HEK293T (cell line): ENCODE measurements around the gene IL23A.

Experiments used
- CTCF ChIA-PET: fragments of 350-600 bp; formaldehyde crosslinking; extraction: SDS; loops from one replicate; lab custom pipeline; 2021; ENCODE audit warnings: antibody characterized with exemption, inconsistent platforms; lab: Yijun Ruan, JAX
- POLR2A ChIA-PET: fragments of 350-600 bp; formaldehyde crosslinking; extraction: SDS; loops from one replicate; lab custom pipeline; 2020; ENCODE audit warnings: antibody characterized with exemption, inconsistent platforms; lab: Yijun Ruan, JAX
- DNase-seq: peaks from one replicate; pipeline ENCODE4 v3.0.0; 2012; ENCODE audit warnings: mixed read lengths; ENCODE audit errors: extremely low spot score
- ARNT ChIP-seq: fragments of 450-650 bp; IDR thresholded peaks from 2 replicates; pipeline ENCODE4 v1.6.1; 2017; ENCODE audit warnings: mild to moderate bottlenecking
- BHLHE40 ChIP-seq: fragments of 450-650 bp; IDR thresholded peaks from 2 replicates; pipeline ENCODE4 v1.6.1; 2016; ENCODE audit warnings: mild to moderate bottlenecking, moderate library complexity, borderline replicate concordance
- CTBP1 ChIP-seq: fragments of 450-650 bp; IDR thresholded peaks from 2 replicates; pipeline ENCODE4 v1.6.1; 2016; ENCODE audit warnings: borderline replicate concordance
- ELF4 ChIP-seq: fragments of 450-650 bp; IDR thresholded peaks from 2 replicates; pipeline ENCODE4 v1.6.1; 2017; ENCODE audit warnings: antibody characterized with exemption
- FOXA1 ChIP-seq: fragments of 450-650 bp; IDR thresholded peaks from 2 replicates; pipeline ENCODE4 v1.6.1; 2016; ENCODE audit warnings: mild to moderate bottlenecking
- FOXK2 ChIP-seq: fragments of 450-650 bp; IDR thresholded peaks from 2 replicates; pipeline ENCODE4 v1.6.1; 2016; ENCODE audit warnings: mild to moderate bottlenecking
- FOXM1 ChIP-seq: fragments of 450-650 bp; IDR thresholded peaks from 2 replicates; pipeline ENCODE4 v1.6.1; 2017; ENCODE audit warnings: mild to moderate bottlenecking, borderline replicate concordance
- HDGF ChIP-seq: fragments of 450-650 bp; IDR thresholded peaks from 2 replicates; pipeline ENCODE4 v1.6.1; 2017; ENCODE audit warnings: antibody characterized with exemption, borderline replicate concordance
- L3MBTL2 ChIP-seq: fragments of 450-650 bp; conservative IDR thresholded peaks from 2 replicates; pipeline ENCODE4 v1.6.1; 2016; ENCODE audit warnings: mild to moderate bottlenecking
- LEF1 ChIP-seq: fragments of 450-650 bp; IDR thresholded peaks from 2 replicates; pipeline ENCODE4 v1.6.1; 2017; ENCODE audit warnings: mild to moderate bottlenecking, borderline replicate concordance
- NFRKB ChIP-seq: fragments of 450-650 bp; IDR thresholded peaks from 2 replicates; pipeline ENCODE4 v1.6.1; 2016; ENCODE audit warnings: mild to moderate bottlenecking, moderate library complexity
- SP1 ChIP-seq: fragments of 450-650 bp; IDR thresholded peaks from 2 replicates; pipeline ENCODE4 v1.6.1; 2017
- SUZ12 ChIP-seq: fragments of 450-650 bp; IDR thresholded peaks from 2 replicates; pipeline ENCODE4 v1.6.1; 2016; ENCODE audit warnings: mild to moderate bottlenecking
- TARDBP ChIP-seq: fragments of 450-650 bp; IDR thresholded peaks from 2 replicates; pipeline ENCODE4 v1.6.1; 2016
- ZNF384 ChIP-seq: fragments of 450-650 bp; IDR thresholded peaks from 2 replicates; pipeline ENCODE4 v1.6.1; 2016
- TF ChIP-seq, protein P1 (sequence below): fragments of 450-650 bp; IDR thresholded peaks from 2 replicates; pipeline ENCODE4 v1.6.1; 2016

The IL23A gene

DNA sequence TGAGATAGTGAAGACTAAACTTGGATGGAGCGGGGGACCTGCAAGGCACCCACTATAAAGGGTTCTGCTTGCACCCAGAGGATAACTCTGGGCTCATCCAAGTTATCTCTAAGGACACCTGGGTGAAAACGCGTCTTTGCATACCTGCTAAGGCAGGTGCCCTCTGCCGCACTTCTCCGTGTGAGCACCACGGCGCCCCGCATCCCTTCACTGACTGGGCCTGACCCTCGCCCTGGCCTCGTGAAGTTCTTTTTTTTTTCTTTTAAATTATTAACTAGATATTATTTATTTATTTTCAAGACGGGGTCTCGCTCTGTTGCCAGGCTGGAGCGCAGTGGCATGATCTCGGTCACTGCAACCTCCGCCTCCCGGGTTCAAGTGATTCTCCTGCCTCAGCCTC, 43.9 kb downstream of the IL23A start:
- TF ChIP-seq FOXK2 (no peak), ARNT (no peak), NFRKB (no peak), SP1 (no peak), FOXA1 (no peak), ZNF384 (no peak), LEF1 (no peak), CTBP1 (no peak), TARDBP (no peak), ELF4 (no peak)
- POLR2A ChIA-PET = interaction anchor here (1.1 to 1.5 kb wide), 5 partner anchors 22 to 66 kb away, joined by 3 to 6 read pairs (median 4); partner anchors contain the start of genes PAN2, STAT2 and TIMELESS
- CTCF ChIA-PET = no interaction called here
- DNase-seq = no peak

- TF ChIP-seq SP1 (no peak), ARNT (no peak), ZNF384 (no peak), ELF4 (no peak), NFRKB (no peak), HDGF (no peak), SUZ12 (no peak), LEF1 (no peak), FOXK2 (no peak), FOXM1 (no peak), CTBP1 (no peak), BHLHE40 (no peak), L3MBTL2 (no peak), TARDBP (no peak), FOXA1 (no peak)
- TF ChIP-seq, protein P1, sequence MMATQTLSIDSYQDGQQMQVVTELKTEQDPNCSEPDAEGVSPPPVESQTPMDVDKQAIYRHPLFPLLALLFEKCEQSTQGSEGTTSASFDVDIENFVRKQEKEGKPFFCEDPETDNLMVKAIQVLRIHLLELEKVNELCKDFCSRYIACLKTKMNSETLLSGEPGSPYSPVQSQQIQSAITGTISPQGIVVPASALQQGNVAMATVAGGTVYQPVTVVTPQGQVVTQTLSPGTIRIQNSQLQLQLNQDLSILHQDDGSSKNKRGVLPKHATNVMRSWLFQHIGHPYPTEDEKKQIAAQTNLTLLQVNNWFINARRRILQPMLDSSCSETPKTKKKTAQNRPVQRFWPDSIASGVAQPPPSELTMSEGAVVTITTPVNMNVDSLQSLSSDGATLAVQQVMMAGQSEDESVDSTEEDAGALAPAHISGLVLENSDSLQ = no peak
- CTCF ChIA-PET = interaction anchor here (0.6 kb wide), 1 partner anchor 36 kb away, joined by 7 read pairs; no protein-coding TSS in a partner anchor
- POLR2A ChIA-PET = interaction anchor here (1.9 kb wide), 1 partner anchor 26 kb away, joined by 5 read pairs; the partner anchor contains the start of gene STAT2
- DNase-seq = no peak
Measured at GRCh38 chr12:56385873-56386272, 47.2 kb downstream of the IL23A start.

DNA sequence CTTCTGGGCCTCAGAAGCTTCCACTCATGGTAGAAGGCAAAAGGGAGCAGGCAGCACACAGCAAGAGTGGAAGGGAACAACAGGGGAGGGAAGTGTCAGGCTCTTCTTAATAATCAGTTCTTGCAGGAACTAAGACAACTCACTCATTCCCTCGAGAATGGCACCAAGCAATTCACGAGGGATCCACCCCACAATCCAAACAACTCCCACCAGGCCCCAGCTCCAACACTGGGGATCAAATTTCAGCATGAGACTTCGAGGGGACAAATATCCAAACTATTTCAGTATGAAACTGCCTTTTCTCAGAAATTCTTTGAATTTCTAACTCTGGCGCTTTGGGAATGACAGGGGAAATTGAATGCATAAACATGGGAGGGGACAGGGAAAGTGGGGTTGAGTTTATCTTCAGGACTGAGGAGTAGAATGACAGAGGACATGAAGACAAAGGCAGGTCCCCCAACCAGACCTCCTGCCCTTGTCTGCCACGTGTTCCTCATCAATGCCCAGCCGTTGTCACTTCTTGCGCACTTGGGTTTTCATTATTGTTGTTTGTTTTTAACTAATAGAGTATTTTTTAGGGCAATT, 48.6 kb downstream of the IL23A start:
- CTCF ChIA-PET = no interaction called here
- POLR2A ChIA-PET = interaction anchor here (0.7 to 1.3 kb wide), 4 partner anchors 62 to 301 kb away, joined by 3 to 4 read pairs (median 3); partner anchors contain the start of genes CNPY2, PTGES3 and TIMELESS
- TF ChIP-seq LEF1 (no peak), L3MBTL2 (peak; percentile 51; the same call in 1 of the 2 replicates)
- TF ChIP-seq, protein P1 = no peak
- no peak for DNase-seq

DNA sequence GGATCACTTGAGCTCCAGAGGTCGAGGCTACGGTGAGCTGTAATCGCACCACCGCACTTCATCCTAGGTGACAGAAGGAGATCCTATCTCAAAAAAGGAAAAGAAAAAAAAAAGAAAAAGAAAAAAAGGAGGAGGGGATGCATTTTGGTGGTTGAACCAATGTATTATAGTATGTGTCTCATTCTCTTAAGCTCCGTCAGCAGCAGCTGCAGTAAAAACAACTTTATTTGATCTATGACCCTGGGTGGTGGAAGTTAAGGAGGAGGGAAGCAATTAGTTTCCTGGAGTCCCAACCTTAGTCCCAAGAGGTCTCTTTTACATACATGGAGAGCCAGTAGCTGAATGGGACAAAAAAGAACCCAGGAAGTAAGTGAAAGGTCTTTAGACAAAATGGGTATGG, 50.7 kb downstream of the IL23A start:
- no peak for DNase-seq
- ChIA-PET POLR2A (interaction anchor here (0.6 to 1.4 kb wide), 3 partner anchors 56 to 273 kb away, joined by 3 to 4 read pairs (median 3); partner anchors contain the start of genes PAN2 and RPL41), CTCF (interaction anchor here (0.5 to 0.6 kb wide), 2 partner anchors 29 to 35 kb away, joined by 3 to 4 read pairs; partner anchors contain the start of gene STAT2)
- TF ChIP-seq SUZ12 = no peak
- TF ChIP-seq, protein P1 = 0 out of 2 replicates have a peak, but pooled peaks have one; percentile 5
